HG02571 (cell line): ENCODE data around the gene P3H1.
A peak's percentile ranks its signal among the peaks of the same experiment; 100 is the strongest.
"Not testable (repeated sequence)": the region's sequence is repeated elsewhere in the genome, so short reads cannot be mapped to it uniquely, and the experiment has no call there.

ENCODE experiments used
- ATAC-seq: cut with Tn5 transposase; IDR thresholded peaks from one replicate; pipeline ENCODE4 v1.9.1; 2021; ENCODE audit warnings: mild to moderate bottlenecking, moderate library complexity; ENCODE audit not compliant: unreplicated experiment

The P3H1 gene

DNA sequence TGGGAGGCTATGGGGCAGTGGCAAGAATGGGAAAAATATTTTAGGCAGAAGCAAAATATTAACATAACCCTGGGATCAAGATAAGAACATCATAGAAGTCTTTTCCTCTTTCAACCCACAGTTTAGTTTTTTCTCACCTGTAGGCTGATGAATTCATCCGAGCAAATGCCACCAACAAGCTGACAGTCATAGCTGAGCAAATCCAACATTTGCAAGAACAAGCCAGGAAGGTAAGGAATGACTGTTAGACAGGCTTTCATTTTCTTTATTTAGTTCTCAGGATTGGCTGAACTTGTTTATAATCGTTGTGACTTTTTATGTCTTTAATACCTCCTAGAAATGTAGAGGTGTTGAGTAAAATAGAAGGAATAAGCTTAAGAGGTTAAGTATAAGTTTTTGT is 6.6 kb upstream of the P3H1 start:
- no peak for ATAC-seq

DNA sequence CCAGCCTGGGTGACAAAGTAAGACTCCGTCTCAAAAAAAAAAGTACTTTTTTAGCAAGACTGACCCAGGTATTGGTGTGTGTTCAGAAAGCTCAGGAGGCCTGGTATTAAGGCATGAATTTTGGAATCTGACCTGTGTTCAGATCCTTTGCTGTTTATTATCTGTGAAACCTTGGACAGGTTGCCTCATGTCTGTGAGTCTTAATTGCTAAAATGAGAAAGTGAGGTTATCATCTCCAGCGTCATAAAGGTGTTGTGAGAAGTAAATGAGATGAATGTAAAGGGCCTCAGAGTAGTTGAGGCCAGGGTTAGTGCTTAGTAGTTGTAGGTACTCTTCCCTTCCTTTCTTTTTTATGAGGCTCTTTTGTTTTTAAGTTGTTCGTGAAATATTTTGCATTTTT is 3.0 kb upstream of the P3H1 start:
- ATAC-seq = no peak

DNA sequence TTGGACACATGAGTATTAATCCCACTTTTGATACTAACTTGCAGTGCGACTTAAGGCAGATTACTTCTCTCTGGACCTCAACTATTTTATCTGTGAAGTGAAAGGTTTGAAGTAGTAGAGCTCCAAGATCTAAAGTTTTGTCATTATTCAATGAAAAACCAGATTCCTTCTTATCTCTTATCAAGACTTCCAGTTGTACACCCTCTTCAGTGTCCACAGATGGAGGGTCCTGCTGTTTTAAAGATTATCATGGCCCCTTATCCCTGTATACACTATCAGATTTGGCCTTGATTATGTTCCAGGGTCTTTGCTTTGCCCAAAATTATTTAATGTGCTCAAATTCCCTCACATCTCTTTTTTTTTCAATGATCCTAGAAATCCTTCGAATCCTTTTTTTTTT is 1.3 kb upstream of the P3H1 start:
- no peak for ATAC-seq

DNA sequence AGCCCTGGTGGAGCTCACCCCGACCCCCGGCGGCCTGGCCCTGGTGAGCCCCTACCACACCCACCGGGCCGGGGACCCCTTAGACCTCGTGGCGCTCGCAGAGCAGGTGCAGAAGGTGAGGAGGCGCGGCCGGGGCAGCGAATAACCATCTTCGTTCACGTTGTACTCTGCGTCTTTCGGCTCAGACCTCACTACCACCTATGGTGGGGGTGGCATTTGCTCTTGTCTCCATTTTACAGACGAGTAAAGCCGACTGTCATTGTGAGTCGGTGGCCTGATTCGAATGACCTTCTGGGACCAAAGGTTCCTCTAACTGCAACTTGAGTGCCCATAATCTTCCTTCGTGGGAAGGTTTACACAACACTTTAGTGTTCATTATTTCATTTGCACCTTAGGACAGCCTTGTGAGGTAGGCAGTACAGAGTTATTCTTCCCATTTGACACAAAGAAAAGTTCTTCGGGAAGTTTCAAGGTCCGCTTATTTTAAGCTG is 727 bp upstream of the P3H1 start:
- ATAC-seq = peak; percentile 22

DNA sequence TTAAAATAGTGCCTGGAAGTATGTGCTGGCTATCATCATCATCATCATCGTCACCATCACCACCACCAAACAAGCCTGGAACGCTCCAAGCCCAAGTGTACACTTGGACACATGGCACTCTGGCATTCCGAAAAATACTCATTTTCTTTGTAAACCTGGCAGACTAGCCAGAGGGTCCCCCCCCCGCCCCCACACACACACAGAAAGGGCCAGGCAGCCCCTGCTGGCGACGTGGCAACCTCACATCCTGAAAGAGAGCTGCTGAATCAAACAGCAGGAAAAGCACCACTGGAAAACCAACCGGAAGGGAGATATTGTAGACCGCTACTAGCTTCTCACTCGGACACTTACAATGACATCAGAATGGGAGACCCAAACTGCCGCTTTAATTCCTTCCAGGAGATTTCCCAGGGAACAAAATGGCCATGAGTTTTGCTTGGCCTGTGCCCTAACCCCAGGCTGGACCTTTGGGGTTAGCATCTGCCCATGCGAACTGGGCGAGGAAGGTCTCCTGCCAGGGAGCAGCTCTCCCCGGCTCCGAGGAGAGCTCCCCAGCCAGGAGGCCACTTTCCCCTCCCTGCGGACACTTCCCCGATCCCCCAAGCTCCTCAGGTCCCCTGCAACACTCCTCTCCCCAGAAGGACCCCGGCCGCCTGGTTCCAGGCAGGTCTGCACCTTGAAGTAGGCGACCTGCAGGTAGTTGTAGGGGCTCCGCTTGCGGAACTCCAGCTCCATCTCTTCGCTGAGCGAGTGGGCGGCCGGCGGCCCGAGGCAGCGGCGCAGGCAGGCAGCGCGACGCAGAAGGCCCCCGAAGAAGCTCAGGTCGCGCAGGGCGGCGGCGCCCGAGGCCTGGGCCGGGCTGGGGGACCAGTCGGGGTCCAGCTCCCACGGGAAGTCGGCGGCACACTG is 742 bp downstream of the P3H1 start:
- ATAC-seq = peak; percentile 38

DNA sequence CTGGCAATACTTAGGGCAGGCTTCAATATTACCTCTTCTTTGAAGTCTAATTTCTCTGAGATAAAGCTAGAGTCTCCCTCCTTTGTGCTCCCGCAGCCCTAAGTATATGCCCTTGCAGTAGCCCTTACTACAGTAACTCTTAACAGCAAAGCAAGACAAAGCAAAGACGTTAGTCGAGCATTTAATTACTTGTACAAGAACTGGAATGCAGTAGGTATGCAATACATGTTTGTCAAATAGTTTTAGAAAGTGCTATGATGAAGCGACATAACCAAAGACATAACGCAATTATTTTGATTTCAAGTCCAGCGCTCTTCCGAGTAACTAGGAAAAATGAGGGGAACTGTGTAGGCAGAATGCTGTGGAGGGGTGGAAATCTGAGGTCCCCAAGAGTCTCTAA is 1.6 kb downstream of the P3H1 start:
- no peak for ATAC-seq

DNA sequence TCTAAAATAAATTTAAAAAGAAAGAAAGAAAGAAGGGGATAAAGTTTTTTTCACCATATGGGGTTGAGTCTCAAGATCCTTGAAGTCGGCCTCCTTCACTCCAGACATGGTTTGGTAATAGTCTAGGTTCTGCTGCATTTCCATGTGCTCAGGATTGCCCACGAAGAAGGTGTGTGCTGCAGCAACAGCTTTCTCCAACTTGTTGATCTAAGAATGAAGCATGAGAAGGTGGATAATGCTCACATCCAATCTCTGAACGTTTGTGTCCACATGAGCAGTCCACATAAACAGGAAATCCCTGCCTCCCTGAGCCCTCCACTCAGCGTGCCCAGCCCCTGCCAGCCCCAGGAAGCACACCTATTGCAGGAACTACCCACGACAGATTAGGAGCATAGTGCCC is 4.6 kb downstream of the P3H1 start:
- ATAC-seq = no peak

DNA sequence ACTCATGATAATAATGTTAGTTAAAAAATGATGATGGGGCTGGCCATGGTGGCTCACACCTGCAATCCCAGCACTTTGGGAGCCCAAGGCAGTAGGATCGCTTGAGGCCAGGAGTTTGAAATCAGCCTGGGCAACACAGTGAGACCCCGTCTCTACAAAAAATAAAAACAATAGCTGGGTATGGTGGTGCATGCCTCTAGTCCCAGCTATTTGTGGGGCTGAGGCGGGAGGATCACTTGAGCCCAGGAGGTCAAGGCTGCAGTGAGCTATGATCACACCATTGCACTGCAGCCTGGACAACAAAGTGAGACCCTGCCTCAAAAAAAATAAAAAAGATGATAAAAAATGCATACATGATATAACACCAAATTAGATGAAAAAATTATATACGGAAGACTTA is 5.3 kb downstream of the P3H1 start:
- ATAC-seq = no peak

DNA sequence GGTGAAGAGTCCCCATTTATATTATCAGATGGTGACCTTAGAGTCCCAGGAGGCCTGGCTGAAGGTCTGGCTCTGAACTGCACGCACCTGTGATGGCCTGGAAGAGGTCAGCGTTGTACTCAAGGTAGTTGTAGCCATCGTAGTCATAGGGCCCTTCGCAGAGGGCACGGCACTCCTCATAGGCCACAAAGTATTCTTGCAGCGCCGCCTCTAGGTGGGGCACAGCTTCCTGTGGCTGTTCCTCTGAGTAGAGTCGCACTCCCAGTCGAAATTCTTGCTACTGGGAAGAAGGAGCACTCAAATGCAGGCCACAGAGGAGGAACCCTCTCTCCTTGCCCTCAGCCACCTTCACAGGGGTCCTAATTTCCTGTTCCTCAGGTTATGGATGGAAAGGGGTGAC is 7.7 kb downstream of the P3H1 start:
- ATAC-seq = no peak

DNA sequence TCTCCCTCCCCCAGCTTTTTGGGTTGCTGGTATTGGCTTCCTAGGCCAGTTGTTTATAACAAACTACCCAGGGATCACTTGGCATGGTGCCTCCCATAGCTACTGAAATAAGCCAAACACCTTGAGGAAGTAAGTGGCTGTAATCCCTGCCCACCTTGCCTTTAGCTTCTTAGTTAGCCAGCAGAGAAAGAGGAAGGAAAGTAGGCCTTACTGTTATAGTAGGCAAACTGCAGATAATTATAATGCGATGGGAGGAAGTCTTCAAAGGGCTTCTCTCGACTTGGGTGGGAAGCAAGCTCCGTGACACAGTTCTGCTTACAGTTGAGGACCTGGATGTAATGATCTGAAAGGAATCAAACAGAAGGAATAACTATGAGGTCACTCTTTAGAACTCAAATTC is 8.2 kb downstream of the P3H1 start:
- ATAC-seq = no peak

DNA sequence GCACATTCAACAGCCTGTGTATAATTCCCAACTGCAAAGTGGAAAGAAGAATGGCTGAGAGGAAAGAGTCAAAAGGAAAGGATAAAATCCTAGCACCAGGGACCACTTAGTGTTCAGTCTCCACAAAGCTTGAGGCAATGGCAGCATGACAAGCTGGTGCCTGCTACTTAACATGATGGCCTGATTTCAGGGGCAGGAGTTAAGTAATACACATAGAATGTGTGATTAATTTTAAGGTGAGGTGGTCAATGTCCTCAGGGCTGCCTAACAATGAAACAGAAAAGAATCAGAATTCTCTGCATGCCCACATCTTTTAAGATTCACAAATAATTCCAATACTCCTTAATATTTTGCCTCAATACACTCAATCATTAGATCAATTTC is 8.9 kb downstream of the P3H1 start:
- ATAC-seq = no peak

DNA sequence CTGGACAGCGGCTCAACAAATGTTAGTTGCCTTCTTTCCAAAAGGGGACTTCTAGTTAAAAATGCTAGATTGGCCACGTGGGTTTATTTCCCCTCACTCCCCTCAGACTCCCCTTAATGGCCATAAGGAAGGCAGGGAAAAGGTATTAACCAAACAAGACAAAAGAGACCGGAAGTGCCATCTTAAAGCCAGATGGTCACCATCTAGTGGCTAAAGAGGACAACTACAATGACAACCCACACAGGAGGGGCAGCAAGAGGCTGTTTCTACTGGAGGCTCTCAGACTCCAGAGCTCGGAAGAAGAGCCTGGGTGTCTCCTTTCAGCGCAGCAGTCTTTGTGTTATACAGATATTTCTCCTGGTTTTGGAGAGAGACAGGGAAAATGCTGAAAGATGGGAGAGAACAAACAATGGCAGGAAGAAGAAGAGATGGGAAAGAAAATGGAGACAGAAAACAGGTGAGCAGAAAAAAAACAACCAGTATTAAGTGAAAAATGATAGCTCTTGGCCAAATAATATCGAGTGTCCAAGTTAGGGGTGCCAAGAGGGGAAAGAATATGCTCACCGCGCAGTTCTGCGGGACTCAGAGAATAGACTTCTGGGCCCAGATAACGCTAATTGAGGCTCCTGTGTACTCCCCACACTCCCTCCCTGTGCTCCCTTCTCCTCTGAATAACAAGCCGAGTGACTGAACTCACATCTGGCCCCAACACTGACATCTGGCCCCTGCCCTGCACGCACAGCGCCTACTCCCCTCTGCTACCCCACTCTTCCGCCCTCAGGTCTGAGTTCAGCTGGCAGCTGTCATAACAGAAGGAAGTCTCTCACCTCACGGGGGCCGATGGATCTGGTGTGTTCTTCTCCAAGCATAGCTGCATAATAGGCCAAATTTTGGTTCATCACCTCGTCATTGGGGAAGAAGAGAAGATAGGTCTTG is 9.6 kb downstream of the P3H1 start:
- ATAC-seq = no peak

DNA sequence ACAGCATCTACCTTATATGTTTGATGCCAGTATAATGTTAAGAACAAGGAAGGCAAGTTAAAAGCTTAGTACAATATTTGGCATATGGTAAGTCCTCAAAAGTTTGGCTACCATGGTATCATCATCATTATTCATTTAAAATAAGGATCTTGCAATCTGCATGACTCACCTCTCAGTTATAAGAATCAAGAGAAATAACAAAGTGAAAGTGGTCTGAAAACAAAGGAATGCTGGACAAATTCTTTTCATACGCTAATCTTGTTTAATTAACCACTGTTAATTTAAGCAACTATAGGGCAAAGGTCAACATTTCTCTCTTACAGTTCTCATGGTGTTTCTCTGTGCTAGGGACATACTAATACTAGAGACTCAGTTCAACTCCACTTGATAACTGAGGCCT is 13.8 kb downstream of the P3H1 start:
- ATAC-seq = no peak

DNA sequence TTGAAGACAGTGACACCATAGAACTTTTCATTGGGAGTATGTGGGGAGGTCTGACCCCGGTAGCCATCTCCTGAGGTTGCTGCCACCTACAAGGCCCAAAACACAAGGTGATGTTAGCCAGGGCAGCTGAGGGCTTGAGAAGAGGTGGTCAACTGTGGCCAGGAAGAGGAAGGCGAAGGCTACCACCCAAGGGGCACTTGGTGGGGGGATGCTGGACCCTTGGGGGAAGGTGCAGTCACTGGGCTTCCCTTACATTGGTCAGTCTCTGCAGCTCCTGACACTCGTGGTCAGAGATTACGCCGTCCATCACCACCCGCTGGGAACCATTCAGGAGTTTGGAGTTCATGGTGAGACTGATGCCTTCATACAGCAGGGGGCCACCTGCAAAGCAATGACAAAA is 14.5 kb downstream of the P3H1 start:
- no peak for ATAC-seq

DNA sequence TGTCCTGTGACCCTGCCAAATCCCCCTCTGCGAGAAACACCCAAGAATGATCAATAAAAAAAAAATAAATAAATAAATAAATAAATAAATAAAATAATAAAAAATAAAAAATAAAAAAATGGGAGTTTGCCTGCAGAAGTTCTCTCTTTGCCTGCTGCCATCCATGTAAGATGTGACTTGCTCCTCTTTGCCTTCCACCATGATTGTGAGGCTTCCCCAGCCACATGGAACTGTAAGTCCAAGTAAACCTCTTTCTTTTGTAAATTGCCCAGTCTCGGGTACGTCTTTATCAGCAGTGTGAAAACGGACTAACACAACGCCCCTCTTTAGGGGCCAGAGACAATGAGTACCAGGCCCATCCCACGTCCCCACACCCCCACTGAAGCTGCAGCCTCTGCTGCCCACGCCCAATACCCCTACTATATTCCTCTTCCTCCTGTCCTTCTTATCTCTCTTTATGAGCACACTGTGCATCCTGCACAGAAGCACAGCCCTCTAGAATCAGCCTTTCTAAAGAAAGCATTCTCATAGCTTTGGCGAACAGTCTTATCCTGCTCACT is 15.2 kb downstream of the P3H1 start:
- ATAC-seq = not testable (repeated sequence)

DNA sequence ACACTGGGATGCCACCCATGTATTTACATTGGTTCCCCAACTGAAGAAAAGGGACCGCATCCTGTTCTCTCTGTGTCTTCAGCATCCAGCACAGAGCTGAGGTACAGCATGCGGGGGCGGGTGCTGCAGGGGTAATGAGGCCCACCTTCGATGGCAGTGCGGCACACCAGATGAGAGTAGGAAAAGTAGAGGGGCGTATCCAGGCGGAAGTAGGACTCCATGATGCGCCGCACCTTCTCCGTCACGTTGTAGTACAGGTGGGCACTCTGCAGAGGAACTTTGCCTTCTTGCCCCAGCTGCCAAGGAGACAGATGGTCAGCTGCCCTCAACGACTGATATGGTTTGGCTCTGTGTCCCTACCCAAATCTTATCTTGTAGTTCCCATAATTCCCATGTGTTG is 16.8 kb downstream of the P3H1 start:
- no peak for ATAC-seq

DNA sequence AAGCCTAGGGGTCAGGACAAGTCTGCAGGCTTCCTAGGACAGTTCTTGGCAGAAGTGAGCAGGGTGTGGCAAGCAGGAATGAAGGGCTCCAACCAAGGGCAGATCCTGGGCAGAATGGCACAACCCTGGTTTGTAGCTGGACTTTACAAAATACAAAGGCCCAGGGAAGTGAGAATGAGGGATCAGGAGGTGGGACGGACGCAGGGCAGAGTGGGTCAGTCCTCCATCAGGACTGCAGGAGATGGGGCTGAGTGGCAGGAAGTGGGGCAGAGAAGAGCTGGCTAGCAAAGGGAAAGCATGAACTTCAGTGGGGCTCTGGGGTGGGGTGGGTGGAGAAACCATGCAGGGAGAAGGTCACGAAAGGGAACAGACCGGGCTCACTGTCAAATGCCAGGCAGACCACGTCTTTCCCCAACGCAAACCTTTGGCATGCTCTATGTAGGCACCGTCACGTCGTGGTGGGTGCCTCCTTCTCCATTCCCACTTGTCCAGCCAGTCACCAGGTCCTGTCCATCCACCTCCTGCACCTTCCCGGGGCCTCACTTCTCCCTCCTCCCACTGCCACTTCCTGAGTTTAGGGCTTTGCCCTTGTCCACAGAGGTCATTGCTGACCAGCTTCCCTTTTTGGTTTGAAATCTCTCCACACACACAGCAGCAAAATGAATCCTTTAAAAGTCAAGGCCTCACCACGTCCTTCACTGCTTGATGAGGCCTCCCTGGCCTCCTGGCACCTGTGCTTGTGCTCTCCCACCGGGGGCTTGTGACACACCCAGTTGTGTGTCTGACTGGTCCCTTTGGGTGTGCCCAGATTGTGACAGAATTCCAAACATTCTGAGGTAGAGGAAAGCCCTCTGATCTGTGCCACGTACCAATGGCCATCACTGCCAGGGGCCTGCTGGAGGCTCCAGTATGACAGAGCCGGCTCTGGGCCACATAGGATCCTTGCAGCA is 18.1 kb downstream of the P3H1 start:
- no peak for ATAC-seq

DNA sequence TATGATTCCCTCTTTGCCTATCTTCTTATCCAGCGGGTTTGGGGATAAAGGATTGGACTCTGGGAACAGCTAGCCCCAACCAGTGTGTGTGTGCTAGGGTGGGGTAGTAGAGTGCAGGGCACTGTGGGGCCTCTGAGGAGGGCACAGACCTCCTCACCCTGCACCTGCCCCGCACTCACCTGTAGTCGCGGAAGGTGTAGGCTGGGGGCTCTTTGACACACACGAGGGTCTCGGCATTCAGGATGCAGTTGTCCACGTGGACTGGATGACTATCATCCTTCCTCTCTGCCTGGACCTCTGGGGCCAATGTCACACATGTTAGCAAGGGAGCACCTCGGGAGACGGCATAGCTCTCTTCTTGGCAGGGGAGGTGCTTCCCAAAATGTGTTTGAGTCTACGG is 18.8 kb downstream of the P3H1 start:
- no peak for ATAC-seq

DNA sequence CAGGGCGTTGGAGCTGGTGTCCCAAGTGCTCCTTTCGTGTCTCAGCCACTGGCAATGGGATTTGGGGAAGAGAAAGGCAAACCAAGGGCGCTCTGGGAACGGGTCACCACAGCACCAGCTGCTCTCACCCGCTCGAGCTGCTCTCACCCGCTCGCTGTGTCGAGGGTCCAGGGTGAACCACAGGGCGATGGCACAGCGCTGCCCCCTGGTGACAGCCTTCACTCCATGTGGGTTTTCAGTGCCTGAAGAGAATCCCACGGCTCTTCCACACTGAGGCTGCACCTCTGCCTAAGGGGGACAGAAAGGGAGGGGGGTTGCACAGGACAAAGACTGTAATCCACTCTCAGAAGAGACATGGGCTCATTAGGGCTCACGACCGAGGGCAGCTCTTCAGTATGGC is 19.7 kb downstream of the P3H1 start:
- ATAC-seq = no peak

DNA sequence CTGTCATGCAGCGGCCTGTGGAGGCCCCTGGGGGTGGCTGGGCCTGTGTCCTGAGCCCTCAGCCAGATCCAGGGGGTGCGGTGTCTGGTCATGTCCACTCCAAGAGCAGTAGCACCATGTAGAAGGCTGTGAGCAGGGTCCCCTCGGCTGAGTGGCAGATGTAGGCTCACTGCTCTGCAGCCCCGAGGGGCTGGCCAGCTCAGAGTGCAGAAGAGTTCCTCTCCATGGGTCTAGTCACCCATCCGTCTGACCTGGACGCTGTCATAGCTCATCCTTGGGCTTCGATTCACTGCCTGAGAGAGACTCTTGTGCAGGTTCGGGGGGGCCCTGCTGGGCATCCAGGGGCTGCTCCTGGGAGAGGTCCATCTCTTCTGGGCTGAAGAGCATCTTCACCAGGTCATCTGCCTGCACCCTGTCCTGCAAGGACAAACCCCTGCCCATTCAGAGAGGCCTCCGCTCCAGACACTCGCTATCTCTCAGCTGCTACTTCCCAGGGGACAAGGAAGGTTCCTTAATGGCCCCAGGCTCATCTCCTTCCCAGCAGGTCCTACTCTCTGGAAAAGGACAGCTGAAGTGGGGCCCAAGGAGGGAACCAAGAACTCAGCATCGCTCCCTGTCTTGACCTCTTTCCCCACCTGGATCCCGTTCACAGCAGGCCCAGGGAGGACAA is 20.3 kb downstream of the P3H1 start:
- no peak for ATAC-seq
